ENCODE results near the gene SHCBP1L. TPM values are rescaled to one million over a fixed set of nuclear protein-coding genes. Genes with fewer than 3 reads are reported as not detected.
A peak's percentile ranks its signal among the peaks of the same experiment; 100 is the strongest.

SHCBP1L gene
- total RNA-seq, 1 experiment from 2014 or later: not detected

GRCh38 chr1:182863940-182864339 lies 89.0 kb downstream of the SHCBP1L start:
- ATAC-seq (no peak; the same call in 1 of the 2 replicates), DNase-seq (ENCODE audit: low spot score) (no peak)
- Mint-ChIP-seq H3K27me3 (ENCODE audit: low read depth) (no peaks in the 10 kb centered on the region), H3K36me3 (peaks cover 91% of the 10 kb centered on the region), H3K27ac (peak overlapping the region; percentile 63; the same call in 1 of the 2 replicates), H3K4me1 (no peaks in the 10 kb centered on the region), H3K9me3 (no peaks in the 10 kb centered on the region), H3K4me3 (no peak overlapping the region)
- POLR2A ChIA-PET: no interaction called here
- 0 out of 2 replicates have a peak, but pooled peaks have one; percentile 23 for TF ChIP-seq ZNF121 (CRISPR knock-in tag; IDR thresholded peaks at IDR 0.05)
- no peak for TF ChIP-seq AFF4 (CRISPR knock-in tag; IDR thresholded peaks at IDR 0.05; ENCODE audit: borderline replicate concordance)
- TF ChIP-seq ZNF263 (CRISPR knock-in tag; IDR thresholded peaks at IDR 0.05; ENCODE audit: low read depth): no peak
- TF ChIP-seq TCF7 (CRISPR knock-in tag; IDR thresholded peaks at IDR 0.05; ENCODE audit: low read depth): no peak
- CTCF ChIA-PET: no interaction called here

GRCh38 chr1:182862827-182863226 lies 90.1 kb downstream of the SHCBP1L start:
- Mint-ChIP-seq H3K36me3 (peaks cover 94% of the 10 kb centered on the region), H3K27ac (no peak overlapping the region)

More at GRCh38 chr1:182862827-182863226, 90.1 kb downstream of the SHCBP1L start:
- no peak overlapping the region for H3K4me3 Mint-ChIP-seq
- ATAC-seq (no peak), DNase-seq (ENCODE audit: low spot score) (no peak)
- CTCF ChIA-PET: no interaction called here
- no peaks in the 10 kb centered on the region for H3K9me3 Mint-ChIP-seq
- no peak for TF ChIP-seq ETV6 (CRISPR knock-in tag; IDR thresholded peaks at IDR 0.05)
- TF ChIP-seq, protein P1, sequence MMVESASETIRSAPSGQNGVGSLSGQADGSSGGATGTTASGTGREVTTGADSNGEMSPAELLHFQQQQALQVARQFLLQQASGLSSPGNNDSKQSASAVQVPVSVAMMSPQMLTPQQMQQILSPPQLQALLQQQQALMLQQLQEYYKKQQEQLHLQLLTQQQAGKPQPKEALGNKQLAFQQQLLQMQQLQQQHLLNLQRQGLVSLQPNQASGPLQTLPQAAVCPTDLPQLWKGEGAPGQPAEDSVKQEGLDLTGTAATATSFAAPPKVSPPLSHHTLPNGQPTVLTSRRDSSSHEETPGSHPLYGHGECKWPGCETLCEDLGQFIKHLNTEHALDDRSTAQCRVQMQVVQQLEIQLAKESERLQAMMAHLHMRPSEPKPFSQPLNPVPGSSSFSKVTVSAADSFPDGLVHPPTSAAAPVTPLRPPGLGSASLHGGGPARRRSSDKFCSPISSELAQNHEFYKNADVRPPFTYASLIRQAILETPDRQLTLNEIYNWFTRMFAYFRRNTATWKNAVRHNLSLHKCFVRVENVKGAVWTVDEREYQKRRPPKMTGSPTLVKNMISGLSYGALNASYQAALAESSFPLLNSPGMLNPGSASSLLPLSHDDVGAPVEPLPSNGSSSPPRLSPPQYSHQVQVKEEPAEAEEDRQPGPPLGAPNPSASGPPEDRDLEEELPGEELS (CRISPR knock-in tag; IDR thresholded peaks at IDR 0.05): no peak
- TF ChIP-seq, protein P2, sequence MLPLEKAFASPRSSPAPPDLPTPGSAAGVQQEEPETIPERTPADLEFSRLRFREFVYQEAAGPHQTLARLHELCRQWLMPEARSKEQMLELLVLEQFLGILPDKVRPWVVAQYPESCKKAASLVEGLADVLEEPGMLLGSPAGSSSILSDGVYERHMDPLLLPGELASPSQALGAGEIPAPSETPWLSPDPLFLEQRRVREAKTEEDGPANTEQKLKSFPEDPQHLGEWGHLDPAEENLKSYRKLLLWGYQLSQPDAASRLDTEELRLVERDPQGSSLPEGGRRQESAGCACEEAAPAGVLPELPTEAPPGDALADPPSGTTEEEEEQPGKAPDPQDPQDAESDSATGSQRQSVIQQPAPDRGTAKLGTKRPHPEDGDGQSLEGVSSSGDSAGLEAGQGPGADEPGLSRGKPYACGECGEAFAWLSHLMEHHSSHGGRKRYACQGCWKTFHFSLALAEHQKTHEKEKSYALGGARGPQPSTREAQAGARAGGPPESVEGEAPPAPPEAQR (CRISPR knock-in tag; IDR thresholded peaks at IDR 0.05): no peak
- TF ChIP-seq ZNF263 (CRISPR knock-in tag; IDR thresholded peaks at IDR 0.05; ENCODE audit: low read depth): no peak
- TF ChIP-seq AFF4 (CRISPR knock-in tag; IDR thresholded peaks at IDR 0.05; ENCODE audit: borderline replicate concordance): no peak
- no peak for TF ChIP-seq ZNF121 (CRISPR knock-in tag; IDR thresholded peaks at IDR 0.05)
- no peaks in the 10 kb centered on the region for H3K4me1 Mint-ChIP-seq
- POLR2A ChIA-PET: interaction anchor here (0.9 kb wide), 1 partner anchor 11 kb away, joined by 4 read pairs; no protein-coding TSS in a partner anchor
- no peaks in the 10 kb centered on the region for H3K27me3 Mint-ChIP-seq (ENCODE audit: low read depth)
